Activated CD4-positive, alpha-beta T cell treated with anti-CD3 and anti-CD28 coated beads, Interleukin-2, amount 50 U/mL, for 24 hours (primary cell): ENCODE data around the gene FCSK.
"Not testable (repeated sequence)": the region's sequence is repeated elsewhere in the genome, so short reads cannot be mapped to it uniquely, and the experiment has no call there.

Source experiments
- DNase-seq, 2 donors: peaks; one replicate each; pipeline ENCODE4 v3.0.0-alpha.2; 2020; ENCODE audit warnings: low read depth in 1 of 2, low spot score in 1 of 2

The FCSK gene

DNA sequence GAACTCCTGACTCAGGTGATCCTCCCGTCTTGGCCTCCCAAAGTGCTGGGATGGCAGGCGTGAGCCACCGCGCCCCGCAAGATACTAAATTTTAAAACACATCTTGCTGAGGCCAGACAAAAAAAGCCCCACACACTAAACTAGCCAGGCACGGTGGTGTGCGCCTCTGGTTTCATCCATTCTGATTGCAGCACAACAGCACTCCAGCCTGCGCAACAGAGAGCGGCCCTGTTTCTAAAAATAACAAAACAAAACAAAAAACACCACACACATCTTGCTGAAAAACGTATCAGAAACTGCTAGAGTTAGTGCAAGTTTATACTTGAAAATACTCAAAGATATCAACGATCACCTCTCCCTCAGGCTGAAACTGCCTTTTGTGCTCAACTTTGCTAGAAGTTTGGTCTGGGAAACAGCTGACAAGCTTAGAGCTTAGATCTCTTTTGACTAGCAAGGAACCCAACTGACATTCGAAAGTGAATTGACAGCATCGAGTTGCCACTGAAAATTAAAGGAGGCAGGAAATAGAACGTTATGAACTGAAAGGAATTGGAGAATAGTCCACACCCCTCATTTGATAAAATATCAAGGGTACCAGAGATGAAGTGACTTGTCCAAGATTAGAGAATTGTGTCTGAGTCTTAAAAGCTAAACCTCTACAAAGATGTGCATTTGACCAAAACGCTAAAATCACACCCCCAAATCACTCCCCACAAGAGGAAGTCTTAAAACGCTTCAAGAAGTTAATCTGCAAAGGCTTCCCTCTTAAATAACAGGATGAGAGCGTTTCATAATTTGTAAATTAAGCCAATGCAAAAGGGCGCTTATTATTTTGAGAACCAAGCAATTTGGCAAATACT, 68.1 kb downstream of the FCSK start:
- DNase-seq, result no peak

DNA sequence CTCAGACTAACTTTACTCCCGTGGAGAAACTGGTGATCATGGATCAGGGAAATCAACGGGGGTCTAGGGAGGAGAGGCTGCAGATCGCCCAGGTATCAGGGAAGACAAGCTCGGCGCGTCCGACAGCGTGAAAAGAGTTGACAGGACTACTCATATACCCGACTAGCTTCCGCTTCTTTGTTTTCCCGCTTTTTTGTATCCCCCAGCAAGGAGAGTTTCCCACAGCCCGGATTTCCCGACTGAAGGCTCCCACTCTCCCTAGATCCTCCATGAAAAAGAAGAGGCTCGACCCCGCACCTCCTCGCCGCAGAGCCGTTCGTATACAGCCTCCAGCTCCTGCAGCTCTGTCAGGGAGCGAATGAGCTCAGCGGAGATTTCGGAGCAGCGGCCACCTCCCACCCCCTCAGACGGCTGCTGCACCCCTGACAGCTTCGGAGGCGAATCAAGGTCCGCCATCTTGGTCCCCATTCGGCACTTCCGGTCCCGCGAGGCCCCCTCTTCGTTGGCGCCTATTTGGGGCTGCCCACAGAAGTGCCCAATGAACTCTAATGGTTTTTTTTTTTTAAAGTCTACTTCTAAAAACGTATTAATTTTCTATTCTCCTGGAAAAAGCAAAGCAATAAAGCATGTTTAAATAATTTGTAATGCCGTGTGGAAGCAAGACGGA, 68.8 kb downstream of the FCSK start, which contains the start of gene COG4:
Gene COG4, minus strand, starts transcription at position 479 of the 667 bp plus-strand sequence. Its CDS starts 11 bp downstream, at position 468.
- peak; percentile 81 to 90 for DNase-seq

DNA sequence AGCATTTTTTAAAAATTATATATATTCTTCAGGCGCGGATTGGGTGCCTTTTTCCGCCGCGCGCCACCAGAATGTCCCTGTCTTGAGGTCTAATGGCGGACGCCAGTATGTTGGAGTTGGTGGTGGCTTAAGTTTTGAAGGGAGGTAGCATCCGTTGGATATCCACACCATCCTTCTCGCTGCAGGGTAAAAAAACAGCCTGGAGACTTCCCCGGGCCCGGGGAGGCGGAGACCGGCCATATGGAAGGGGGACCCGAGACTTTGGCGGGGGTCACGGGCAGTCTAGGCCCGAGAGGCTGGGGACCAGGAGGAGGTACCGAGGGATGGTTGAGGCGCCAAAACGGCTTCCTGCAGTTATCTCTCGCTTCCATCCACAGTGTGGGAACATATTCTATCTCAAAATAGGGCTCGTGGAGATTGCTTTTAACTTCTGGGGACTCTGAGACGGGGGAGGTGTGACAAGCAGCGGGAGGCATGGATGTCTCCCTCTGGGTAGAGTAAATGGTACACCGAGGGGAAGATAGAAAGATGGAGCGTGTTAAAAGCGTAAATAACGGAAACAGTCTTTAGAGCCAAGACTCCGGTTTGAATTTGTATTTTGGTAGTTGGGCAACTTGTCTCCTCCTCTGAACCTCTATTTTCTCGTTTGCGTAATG, 69.5 kb downstream of the FCSK start, which contains the start of gene SF3B3:
Gene SF3B3, plus strand, starts transcription at position 74 of the 656 bp plus-strand sequence. CDS start 2,841 bp downstream, outside the sequence.
- peak; percentile 63 to 69 for DNase-seq

- DNase-seq, result not testable (repeated sequence)
Observed at GRCh38 chr16:70524399-70524825, 70.0 kb downstream of the FCSK start.

DNA sequence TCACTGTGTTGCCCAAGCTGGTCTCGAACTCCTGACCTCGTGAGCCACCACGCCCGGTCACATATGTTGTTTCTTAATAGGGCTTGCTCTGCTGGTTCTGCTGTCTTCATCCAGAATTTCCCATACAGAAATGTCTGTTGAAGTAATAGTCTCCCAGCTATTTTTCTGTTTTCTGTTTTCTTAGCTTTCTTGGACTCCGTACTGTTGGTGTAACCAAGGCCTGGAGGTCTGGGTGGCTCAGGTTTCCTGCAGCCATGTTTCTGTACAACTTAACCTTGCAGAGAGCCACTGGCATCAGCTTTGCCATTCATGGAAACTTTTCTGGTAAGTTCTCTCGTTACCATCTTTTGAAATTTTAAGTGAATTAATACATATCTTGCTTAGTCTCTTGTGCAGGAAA, 72.0 kb downstream of the FCSK start:
- no peak for DNase-seq

- no peak for DNase-seq
Observed at GRCh38 chr16:70527315-70527996, 73.1 kb downstream of the FCSK start.

- DNase-seq, result no peak
Observed at GRCh38 chr16:70529051-70529777, 74.8 kb downstream of the FCSK start.
